ENCODE data around the gene BAAT. TPM values are rescaled to one million over a fixed set of nuclear protein-coding genes. Genes with fewer than 3 reads are reported as not detected.

Gene BAAT
- total and polyA plus RNA-seq, 2 of the 13 experiments (the other 11 are each of a cell fraction or from before 2014, with no cell fraction given), result 0.71 to 7.9 TPM

DNA sequence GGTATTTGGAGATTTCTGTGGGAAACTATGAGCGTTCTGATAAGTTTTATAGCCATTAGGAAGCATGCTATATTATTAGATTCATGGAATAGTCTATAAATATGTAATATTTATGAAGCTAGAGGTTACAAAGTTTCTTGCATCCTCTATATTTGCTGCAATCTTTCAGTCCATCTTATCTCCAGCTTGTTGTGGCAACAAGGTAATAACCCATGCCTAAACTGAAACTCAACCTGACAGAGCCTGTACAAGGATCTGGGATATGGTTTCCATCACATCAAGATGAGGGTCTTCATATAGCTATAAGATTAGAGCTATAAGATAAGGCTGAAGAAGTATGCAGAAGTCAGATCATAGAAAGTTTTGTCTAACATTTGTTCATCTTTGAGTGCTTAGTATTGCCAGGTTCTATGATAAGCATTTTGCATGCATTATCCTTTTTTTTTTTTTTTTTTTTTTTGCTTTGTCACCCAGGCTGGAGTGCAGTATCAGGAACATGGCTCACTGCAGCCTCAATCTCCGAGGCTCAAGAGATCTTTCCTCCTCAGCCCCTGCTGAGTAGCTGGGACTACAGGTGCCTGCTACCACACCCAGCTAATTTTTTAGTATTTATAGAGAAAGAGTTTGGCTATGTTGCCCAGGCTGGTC is 14.8 kb downstream of the BAAT start (continued):
- TF ChIP-seq, protein P1, sequence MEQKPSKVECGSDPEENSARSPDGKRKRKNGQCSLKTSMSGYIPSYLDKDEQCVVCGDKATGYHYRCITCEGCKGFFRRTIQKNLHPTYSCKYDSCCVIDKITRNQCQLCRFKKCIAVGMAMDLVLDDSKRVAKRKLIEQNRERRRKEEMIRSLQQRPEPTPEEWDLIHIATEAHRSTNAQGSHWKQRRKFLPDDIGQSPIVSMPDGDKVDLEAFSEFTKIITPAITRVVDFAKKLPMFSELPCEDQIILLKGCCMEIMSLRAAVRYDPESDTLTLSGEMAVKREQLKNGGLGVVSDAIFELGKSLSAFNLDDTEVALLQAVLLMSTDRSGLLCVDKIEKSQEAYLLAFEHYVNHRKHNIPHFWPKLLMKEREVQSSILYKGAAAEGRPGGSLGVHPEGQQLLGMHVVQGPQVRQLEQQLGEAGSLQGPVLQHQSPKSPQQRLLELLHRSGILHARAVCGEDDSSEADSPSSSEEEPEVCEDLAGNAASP (CRISPR knock-in tag; IDR thresholded peaks at IDR 0.05; ENCODE audit: borderline replicate concordance), result no peak

DNA sequence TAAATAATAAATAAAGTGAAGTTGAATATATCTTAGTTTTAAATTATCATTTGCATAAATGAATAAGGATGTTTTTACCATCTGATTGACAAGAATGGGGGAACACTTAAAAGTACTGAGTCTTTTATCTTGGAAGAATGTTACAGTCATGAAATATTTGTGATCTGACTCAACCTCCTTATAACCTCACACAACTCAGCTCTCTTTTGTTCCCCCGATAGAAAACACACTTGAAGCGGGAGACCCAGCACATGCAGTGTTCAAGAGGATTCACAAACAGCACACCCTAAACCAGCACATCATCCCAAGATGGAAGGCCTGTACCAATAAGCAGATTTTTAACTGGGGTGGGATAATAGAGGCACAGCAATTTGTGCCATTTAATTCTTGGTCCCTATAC is 15.5 kb downstream of the BAAT start:
- TF ChIP-seq DNMT3B (CRISPR knock-in tag; conservative IDR thresholded peaks at IDR 0.05) (no peak), ZMYM4 (CRISPR knock-in tag; IDR thresholded peaks at IDR 0.05) (no peak), ZNF577 (CRISPR knock-in tag; IDR thresholded peaks at IDR 0.05; ENCODE audit: borderline replicate concordance, low read depth) (no peak), ATF7-NPFF (CRISPR knock-in tag; IDR thresholded peaks at IDR 0.05; ENCODE audit: low read depth) (no peak), ZBTB7B (CRISPR knock-in tag; IDR thresholded peaks at IDR 0.05) (no peak), ZFY (CRISPR knock-in tag; IDR thresholded peaks at IDR 0.05) (no peak), ZNF564 (CRISPR knock-in tag; IDR thresholded peaks at IDR 0.05) (no peak), ZNF563 (CRISPR knock-in tag; IDR thresholded peaks at IDR 0.05) (no peak), GZF1 (CRISPR knock-in tag; IDR thresholded peaks at IDR 0.05) (no peak), ZNF350 (CRISPR knock-in tag; IDR thresholded peaks at IDR 0.05; ENCODE audit: borderline replicate concordance, low read depth) (no peak), KLF16 (CRISPR knock-in tag; IDR thresholded peaks at IDR 0.05) (no peak)
- TF ChIP-seq, protein P2, sequence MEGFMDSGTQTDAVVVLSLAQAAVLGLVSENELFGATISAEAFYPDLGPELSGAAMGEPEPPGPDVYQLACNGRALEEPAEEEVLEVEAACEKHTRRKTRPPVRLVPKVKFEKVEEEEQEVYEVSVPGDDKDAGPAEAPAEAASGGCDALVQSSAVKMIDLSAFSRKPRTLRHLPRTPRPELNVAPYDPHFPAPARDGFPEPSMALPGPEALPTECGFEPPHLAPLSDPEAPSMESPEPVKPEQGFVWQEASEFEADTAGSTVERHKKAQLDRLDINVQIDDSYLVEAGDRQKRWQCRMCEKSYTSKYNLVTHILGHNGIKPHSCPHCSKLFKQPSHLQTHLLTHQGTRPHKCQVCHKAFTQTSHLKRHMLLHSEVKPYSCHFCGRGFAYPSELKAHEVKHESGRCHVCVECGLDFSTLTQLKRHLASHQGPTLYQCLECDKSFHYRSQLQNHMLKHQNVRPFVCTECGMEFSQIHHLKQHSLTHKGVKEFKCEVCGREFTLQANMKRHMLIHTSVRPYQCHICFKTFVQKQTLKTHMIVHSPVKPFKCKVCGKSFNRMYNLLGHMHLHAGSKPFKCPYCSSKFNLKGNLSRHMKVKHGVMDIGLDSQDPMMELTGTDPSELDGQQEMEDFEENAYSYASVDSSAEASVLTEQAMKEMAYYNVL (CRISPR knock-in tag; IDR thresholded peaks at IDR 0.05; ENCODE audit: borderline replicate concordance), result no peak
- TF ChIP-seq, protein P3, sequence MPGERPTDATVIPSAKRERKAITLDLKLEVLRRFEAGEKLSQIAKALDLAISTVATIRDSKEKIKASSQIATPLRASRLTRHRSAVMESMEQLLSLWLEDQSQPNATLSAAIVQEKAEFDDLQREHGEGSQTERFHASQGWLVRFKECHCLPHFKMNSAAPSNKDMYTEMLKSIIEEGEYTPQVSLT (CRISPR knock-in tag; IDR thresholded peaks at IDR 0.05; ENCODE audit: borderline replicate concordance, low read depth), result no peak
- Histone ChIP-seq H3K27ac (ENCODE audit: extremely low read length, insufficient read depth, low read length) (no peak overlapping the region), H3K4me3 (replicated peaks in 1 of 3; ENCODE audit: insufficient read depth in 1 of 3, low read depth in 2 of 3, low read length in 3 of 3) (no peak overlapping the region), H3K79me2 (ENCODE audit: insufficient read depth, low read length) (no peaks in the 10 kb centered on the region), H3K4me2 (ENCODE audit: low read depth, low read length) (no peak overlapping the region), H3K4me1 (ENCODE audit: insufficient read depth, low read length) (peaks cover 53% of the 10 kb centered on the region), H3K9me3 (ENCODE audit: low read length) (no peaks in the 10 kb centered on the region), H3K9ac (ENCODE audit: insufficient read depth, low read depth, low read length) (no peak overlapping the region), H3K27me3 (ENCODE audit: control insufficient read depth in 1 of 2, insufficient read depth in 2 of 2, low read length in 2 of 2) (no peaks in the 10 kb centered on the region), H4K20me1 (ENCODE audit: insufficient read depth, low read length) (no peaks in the 10 kb centered on the region), H2AFZ (ENCODE audit: low read length) (no peak overlapping the region), H3K36me3 (replicated peaks in 1 of 2; ENCODE audit: control insufficient read depth in 1 of 2, insufficient read depth in 2 of 2, low read length in 2 of 2) (no peaks in the 10 kb centered on the region)
- ChIA-PET CTCF (ENCODE audit: low intra/inter-chr PET ratio, low total read pairs) (no interaction called here), POLR2A (interaction anchor here (0.7 to 5.2 kb wide), 5 partner anchors 11 to 45 kb away, joined by 3 to 31 read pairs (median 10); partner anchors contain the start of genes MRPL50 and ZNF189)
- no peak for FAIRE-seq
- intact Hi-C loops (cut with micrococcal nuclease; ENCODE audit: unreplicated experiment), result no loop called here
- no peak for DNase-seq (ENCODE audit: low spot score)
- in situ Hi-C loops (cut with HindIII; ENCODE audit: extremely low pct_ligation_motif_present, low pct_unique_long_range_greater_than_20kb), result no loop called here
- WGBS (ENCODE audit: low lambda C conversion rate), result 97% methylated on average over 2 of the region's 2 CpGs
- no TSS peak for BruUV-seq (replicated peaks)
- no peak for ATAC-seq

All from HepG2 (cell line).